Measurements from ENCODE around the gene L3MBTL3. TPM values are rescaled to one million over a fixed set of nuclear protein-coding genes. Genes with fewer than 3 reads are reported as not detected.

Gene L3MBTL3
- polyA plus RNA-seq, 1 experiment = 23.2 TPM

DNA sequence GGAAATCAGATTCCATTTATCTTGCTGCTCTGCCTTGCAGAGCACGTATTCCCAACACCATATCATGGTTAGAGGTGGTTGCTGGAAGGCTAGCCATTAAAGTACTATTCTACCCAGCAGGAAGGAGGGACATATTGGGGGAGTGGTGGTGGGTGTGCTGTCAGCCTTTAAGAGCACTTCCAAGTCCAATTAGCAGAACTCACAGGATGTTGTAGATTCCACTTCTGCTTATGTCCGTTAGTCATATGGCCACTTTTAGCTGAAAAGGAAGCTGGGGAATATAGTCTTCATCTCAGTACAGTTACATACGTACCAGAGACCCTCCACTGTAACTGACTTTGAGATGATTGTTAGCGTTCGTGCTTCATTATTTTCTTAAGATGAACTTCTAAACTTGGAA, 109.9 kb downstream of the L3MBTL3 start:
- TF ChIP-seq, protein P1, sequence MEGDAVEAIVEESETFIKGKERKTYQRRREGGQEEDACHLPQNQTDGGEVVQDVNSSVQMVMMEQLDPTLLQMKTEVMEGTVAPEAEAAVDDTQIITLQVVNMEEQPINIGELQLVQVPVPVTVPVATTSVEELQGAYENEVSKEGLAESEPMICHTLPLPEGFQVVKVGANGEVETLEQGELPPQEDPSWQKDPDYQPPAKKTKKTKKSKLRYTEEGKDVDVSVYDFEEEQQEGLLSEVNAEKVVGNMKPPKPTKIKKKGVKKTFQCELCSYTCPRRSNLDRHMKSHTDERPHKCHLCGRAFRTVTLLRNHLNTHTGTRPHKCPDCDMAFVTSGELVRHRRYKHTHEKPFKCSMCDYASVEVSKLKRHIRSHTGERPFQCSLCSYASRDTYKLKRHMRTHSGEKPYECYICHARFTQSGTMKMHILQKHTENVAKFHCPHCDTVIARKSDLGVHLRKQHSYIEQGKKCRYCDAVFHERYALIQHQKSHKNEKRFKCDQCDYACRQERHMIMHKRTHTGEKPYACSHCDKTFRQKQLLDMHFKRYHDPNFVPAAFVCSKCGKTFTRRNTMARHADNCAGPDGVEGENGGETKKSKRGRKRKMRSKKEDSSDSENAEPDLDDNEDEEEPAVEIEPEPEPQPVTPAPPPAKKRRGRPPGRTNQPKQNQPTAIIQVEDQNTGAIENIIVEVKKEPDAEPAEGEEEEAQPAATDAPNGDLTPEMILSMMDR (IDR thresholded peaks at IDR 0.05; ENCODE audit: low read depth, low read length) = no peak
- ChIA-PET CTCF (no interaction called here), POLR2A (no interaction called here)
- Histone ChIP-seq H3K27ac (ENCODE audit: low read depth, low read length) (no peak overlapping the region), H3K9me3 (ENCODE audit: control insufficient read depth, insufficient read depth, low read length) (no peaks in the 10 kb centered on the region), H3K27me3 (ENCODE audit: control insufficient read depth, insufficient read depth, low read length) (no peaks in the 10 kb centered on the region), H3K4me3 (ENCODE audit: low read depth, low read length) (no peak overlapping the region)
- DNase-seq (ENCODE audit: low read depth, low spot score) = no peak

DNA sequence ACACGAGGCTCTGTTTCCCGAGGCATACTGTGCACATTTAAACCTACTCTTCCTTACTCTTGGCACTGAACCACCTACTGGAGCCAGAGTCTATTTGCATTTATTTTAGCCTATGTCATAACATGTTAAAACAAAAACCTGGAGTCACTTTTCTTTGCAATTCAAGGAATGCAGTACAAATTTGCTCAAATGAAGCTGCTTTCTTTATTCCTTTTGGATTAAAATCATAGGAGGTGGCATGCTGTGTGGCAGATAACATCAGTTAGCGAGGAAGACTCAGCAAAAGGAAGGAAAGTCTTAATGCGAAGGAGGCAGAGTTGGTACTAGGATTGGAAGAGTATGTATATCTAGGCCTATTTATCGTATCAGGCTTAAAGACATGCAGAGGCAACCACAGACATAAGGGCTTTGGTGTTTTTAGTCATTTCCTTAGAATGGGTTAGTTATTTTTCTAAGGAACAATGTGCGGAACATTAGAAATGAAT, 111.4 kb downstream of the L3MBTL3 start:
- Histone ChIP-seq H3K27ac (ENCODE audit: low read depth, low read length) (peak overlapping the region; percentile 3), H3K4me3 (ENCODE audit: low read depth, low read length) (no peak overlapping the region), H3K9me3 (ENCODE audit: control insufficient read depth, insufficient read depth, low read length) (no peaks in the 10 kb centered on the region), H3K27me3 (ENCODE audit: control insufficient read depth, insufficient read depth, low read length) (no peaks in the 10 kb centered on the region)
- ChIA-PET CTCF (interaction anchor here (1.3 to 1.5 kb wide), 2 partner anchors 11 to 568 kb away, joined by 3 to 4 read pairs; no protein-coding TSS in a partner anchor), POLR2A (no interaction called here)
- TF ChIP-seq, protein P1 (IDR thresholded peaks at IDR 0.05; ENCODE audit: low read depth, low read length) = no peak
- DNase-seq (ENCODE audit: low read depth, low spot score) = peak; percentile 15

DNA sequence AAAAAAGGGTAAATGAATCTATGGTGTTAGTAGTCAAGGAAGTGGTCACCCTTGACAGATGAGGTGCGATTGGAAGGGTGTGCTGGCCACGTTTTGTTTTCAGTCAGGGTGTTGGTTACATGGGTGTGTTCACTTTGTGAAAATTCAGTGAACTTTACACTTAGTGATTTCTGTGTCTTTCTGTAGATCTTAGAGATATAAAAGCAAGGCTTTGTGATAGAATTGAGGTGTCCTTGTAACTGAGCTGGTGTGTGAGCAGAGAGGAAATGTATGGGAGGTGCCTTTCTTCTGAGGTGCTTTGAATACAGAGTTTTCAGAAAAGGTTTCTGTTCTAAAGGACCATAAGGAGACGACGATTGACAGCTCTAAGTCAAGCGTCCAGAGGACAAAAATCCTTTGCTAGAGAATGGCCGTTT, 113.9 kb downstream of the L3MBTL3 start:
- Histone ChIP-seq H3K27ac (ENCODE audit: low read depth, low read length) (no peak overlapping the region), H3K9me3 (ENCODE audit: control insufficient read depth, insufficient read depth, low read length) (no peaks in the 10 kb centered on the region), H3K27me3 (ENCODE audit: control insufficient read depth, insufficient read depth, low read length) (no peaks in the 10 kb centered on the region), H3K4me3 (ENCODE audit: low read depth, low read length) (no peak overlapping the region)
- TF ChIP-seq, protein P1 (IDR thresholded peaks at IDR 0.05; ENCODE audit: low read depth, low read length) = no peak
- no peak for DNase-seq (ENCODE audit: low read depth, low spot score)
- ChIA-PET CTCF (interaction anchor here (1.3 kb wide), 1 partner anchor 37 kb away, joined by 4 read pairs; no protein-coding TSS in a partner anchor), POLR2A (no interaction called here)

DNA sequence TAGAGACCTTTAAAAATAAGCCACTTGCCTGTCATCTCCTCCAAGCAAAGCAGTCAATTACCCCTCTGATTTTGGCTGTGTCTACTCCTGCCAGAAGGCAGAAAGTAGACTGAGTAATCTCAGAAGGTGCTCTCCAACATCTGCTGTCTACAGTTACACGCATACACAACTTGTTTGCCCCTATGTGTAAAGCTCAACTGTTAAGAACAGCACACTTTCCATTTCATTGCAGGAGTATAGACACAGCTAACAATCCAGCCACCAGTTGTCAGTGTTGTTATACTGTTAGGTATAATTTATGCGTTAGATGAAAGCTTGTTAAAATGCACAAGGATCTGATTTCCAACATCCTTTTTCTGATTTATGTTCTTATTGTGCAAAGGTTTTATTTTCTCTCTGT, 116.2 kb downstream of the L3MBTL3 start:
- H3K27ac ChIP-seq (ENCODE audit: low read depth, low read length) = no peak overlapping the region
- H3K27me3 ChIP-seq (ENCODE audit: control insufficient read depth, insufficient read depth, low read length) = no peaks in the 10 kb centered on the region
- DNase-seq (ENCODE audit: low read depth, low spot score) = no peak
- CTCF ChIA-PET = no interaction called here
- no peaks in the 10 kb centered on the region for H3K9me3 ChIP-seq (ENCODE audit: control insufficient read depth, insufficient read depth, low read length)
- TF ChIP-seq, protein P1 (IDR thresholded peaks at IDR 0.05; ENCODE audit: low read depth, low read length) = peak; percentile 20; the same call in 1 of the 2 replicates
- POLR2A ChIA-PET = no interaction called here
- no peak overlapping the region for H3K4me3 ChIP-seq (ENCODE audit: low read depth, low read length)

DNA sequence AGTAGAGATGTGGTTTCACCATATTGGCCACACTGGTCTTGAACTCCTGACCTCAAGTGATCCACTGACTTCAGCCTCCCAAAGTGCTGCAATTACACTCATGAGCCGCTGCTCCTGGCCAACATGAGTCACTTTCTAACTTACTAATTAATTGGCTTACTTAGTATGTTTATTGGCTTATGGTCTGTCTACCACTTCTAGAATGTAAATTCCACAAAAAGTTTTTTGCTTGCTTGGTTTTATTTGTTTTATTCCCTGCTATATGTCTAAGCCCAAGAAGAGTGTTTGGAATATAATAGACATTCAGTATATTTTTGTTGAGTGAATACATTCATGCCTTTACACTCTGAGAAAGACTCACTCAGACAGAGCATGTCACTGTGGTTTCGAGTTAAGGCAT, 118.4 kb downstream of the L3MBTL3 start:
- CTCF ChIA-PET = no interaction called here
- DNase-seq (ENCODE audit: low read depth, low spot score) = peak; percentile 21
- H3K4me3 ChIP-seq (ENCODE audit: low read depth, low read length) = no peak overlapping the region

More for the DNA sequence above, 118.4 kb downstream of the L3MBTL3 start:
- no peak overlapping the region for H3K27ac ChIP-seq (ENCODE audit: low read depth, low read length)
- H3K27me3 ChIP-seq (ENCODE audit: control insufficient read depth, insufficient read depth, low read length) = no peaks in the 10 kb centered on the region
- TF ChIP-seq, protein P1 (IDR thresholded peaks at IDR 0.05; ENCODE audit: low read depth, low read length) = no peak
- no peaks in the 10 kb centered on the region for H3K9me3 ChIP-seq (ENCODE audit: control insufficient read depth, insufficient read depth, low read length)
- POLR2A ChIA-PET = no interaction called here

All from AG04450 (cell line).